HuH-7.5 (cell line): ENCODE measurements around the gene MAN1A2.
A peak's percentile ranks its signal among the peaks of the same experiment; 100 is the strongest.

Experiments used
- DNase-seq: peaks from one replicate; pipeline ENCODE4 v3.0.0; 2011; ENCODE audit warnings: low spot score

Gene MAN1A2

GRCh38 chr1:117559985-117560384, 192.7 kb downstream of the MAN1A2 start:
- no peak for DNase-seq

GRCh38 chr1:117561071-117561470, 193.8 kb downstream of the MAN1A2 start:
- no peak for DNase-seq

DNA sequence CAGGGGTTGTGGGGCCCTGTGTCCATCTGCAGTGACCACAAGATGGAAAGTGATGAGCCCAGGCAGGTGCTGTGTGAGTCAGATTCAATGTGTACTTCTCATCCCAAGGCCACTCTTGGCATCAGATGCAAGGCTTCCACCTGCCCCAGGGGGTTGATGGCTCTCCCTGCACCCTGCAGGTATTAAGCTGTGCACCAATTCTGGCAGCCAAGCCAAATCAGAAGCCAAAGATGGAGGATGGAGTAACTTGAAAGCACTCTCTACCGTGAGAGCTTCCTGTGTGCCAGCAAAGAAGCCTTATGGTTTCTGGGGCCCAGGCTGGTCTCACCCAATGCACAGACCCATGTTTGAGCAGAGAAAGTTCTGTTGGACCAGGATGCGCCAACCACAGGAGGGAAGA, 194.3 kb downstream of the MAN1A2 start:
- DNase-seq: no peak

DNA sequence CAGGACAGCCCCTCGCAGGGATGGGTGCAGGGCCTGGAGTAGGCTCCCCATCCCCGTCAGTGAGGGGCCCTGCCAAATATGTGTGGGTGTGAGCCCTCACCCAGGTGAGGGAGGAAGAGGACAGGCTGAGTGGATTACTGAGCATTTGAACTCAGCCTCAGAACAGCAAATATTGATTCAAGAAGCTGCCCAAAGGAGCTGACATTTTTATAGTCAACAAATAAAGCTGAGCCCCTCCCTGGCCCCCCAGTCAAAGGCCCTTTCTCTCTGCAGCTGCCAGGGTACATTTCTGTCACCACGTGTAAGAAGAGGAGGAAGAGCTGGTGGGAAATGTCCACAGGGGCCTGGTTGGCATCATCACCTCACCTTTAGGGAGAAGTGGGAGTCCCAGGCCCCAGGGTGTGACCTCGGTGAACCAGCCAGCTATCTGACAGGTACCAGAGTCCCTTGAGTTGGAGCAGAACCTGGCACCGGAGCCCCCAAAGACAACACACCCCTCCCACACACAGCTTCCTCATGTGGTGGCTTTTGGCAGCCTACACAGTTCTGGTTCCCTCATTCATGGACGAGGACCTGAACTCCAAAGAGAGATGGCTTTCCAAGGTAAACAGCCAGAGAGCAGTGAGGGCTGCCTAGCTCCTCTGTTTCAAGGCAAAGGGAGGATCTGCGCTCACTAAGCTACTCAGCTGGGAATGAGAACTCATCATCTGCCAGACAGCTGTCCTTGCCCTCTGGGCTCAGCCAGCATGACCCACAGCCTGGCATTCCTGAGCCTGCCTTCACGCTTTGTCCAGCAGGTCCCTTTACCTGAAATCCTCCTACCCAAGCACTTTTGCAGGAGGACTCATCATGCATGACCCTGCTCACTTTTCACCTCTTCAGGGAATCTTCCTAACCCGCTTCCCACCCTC, 195.6 kb downstream of the MAN1A2 start:
- DNase-seq: no peak

DNA sequence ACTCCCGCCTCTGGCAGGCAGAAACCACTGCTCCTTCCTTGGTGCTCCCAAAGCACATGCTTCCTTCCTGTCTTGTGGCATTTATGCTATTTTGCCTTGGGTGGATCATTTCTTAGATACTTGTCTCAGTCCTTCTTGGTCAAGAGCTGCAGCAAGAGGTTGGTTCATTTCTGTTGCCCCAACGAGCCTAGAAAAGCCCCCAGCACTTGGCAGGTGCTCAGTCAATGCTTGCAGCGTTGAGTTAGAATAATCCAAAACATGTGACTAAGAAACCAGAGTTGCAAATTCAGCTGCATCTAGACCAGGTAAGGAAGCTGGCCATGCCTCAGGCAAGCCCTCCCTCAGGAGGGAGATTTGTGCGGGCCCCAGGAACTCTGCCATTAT, 196.2 kb downstream of the MAN1A2 start:
- DNase-seq: no peak

- no peak for DNase-seq
These were observed 197.2 kb downstream of the MAN1A2 start for GRCh38 chr1:117564227-117565075.

DNA sequence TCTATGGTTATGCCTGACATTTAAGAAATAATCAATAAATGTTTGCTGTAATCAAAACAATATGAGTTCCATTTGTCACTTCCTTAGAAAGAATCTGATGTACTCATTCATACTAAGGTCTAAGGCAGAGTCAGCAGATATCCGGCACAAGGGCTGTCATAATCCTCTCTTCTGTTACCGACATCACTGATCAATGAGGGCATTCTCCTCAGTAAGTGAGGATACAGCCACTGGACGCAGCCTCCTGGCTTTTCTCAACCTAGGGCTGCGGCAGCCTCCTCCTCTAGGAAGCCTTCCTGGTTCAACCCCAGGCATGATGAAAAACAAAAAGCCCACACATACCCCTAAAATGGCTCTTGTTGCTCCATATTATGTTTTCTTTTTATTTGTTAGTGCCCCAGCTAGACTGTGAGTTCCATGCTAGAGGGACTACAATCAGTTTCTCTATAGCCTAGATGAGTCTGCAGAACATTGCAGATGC, 197.9 kb downstream of the MAN1A2 start:
- DNase-seq: no peak

GRCh38 chr1:117565745-117566455, 198.7 kb downstream of the MAN1A2 start:
- DNase-seq: no peak

DNA sequence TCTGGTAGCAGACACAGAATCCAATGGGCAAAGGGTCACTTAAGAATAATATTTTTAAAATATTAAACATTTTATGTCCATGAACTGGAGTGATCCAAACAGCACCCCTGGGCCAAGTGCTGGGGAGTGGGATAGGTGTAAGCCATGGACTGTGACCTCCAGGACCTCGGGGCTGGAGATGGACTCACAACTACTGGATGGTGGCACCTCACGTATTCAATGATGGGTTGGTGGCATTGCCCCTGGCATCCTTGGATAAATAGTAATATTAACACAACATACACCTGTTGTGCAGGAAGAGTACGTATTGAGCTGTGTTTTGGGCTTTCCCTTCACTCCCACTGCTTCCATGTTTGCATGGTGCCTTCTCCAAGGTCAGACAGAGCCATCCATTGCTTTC, 199.3 kb downstream of the MAN1A2 start:
- DNase-seq: no peak

DNA sequence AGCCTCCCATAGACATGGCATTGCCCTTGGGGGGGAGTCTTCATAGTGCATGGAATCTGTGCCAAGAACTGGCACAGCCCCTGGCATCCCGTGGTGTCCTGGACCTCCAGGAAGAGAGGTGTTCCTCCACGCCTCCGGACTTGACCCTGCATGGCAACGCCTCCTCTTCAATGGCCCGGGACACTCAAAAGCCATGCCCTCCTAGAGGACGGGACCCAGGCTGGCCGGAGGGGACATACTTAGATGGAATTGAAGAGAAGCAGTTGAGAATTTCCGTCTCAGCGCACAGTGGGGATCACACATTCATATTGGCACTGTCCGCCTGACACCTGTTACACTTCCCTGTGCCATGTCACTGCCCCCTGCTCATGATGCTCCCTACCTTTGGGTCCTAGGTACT, 200.2 kb downstream of the MAN1A2 start:
- DNase-seq: no peak

- DNase-seq: no peak
These were observed 200.7 kb downstream of the MAN1A2 start for GRCh38 chr1:117567976-117568375.

GRCh38 chr1:117568999-117569398, 201.8 kb downstream of the MAN1A2 start:
- no peak for DNase-seq

GRCh38 chr1:117569856-117570255, 202.6 kb downstream of the MAN1A2 start:
- DNase-seq: no peak

GRCh38 chr1:117570988-117571409, 203.8 kb downstream of the MAN1A2 start:
- peak; percentile 35 for DNase-seq

- DNase-seq: no peak
These were observed 204.2 kb downstream of the MAN1A2 start for GRCh38 chr1:117571496-117571895.

DNA sequence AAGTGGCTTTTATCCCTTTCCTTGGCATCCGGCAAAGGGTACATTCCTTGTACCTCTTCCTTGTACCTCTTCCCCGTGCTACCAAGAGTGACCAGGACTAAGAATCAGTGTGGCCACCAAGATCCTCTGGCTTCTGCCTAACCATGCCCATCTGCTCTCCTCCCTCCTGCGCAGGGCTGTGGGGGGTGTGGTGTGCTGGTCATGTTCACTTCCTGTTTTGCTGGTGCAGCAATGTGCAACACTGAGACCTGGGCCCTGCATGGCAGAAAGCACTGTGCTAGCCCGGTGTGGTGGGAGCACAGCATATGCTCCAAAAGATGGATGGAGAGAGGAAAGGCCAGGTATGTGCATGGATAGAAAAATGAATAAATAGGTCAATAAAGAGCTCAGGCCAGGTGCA, 205.3 kb downstream of the MAN1A2 start:
- DNase-seq: no peak

- DNase-seq: no peak
These were observed 206.3 kb downstream of the MAN1A2 start for GRCh38 chr1:117573386-117574023.

DNA sequence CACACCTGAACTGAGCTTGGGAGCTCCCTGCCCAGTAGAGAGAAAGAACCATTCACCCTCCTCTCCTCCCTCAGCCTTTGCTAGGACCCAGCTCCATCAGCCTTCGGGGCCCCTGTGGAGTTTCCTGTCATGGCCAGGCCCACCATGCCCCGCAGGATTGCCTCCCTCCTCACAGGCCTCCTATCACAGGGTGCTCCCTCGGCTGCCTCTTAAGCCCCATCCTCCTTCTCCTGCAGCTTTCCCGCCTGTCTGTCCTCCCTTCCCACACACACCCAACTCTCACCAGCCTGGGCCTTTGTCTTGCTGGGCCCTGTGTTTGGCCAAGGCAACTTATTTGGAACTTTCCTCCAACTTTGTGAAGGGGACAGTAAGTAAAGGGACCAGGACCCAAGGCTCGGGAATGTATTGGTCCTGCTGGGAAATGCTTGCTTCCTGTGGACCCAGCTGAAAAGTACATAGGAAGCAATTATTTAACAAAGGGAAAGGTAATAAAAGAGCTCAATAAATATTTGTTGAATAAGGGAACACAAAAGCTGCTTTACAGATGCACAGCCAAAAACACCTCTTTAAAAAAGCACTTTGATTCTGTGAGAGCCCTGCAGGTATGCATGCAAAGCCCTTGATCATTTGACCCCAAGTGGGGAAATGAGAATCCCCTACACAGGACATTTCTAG, 207.0 kb downstream of the MAN1A2 start:
- DNase-seq: no peak

GRCh38 chr1:117575586-117576225, 208.5 kb downstream of the MAN1A2 start:
- DNase-seq: no peak

DNA sequence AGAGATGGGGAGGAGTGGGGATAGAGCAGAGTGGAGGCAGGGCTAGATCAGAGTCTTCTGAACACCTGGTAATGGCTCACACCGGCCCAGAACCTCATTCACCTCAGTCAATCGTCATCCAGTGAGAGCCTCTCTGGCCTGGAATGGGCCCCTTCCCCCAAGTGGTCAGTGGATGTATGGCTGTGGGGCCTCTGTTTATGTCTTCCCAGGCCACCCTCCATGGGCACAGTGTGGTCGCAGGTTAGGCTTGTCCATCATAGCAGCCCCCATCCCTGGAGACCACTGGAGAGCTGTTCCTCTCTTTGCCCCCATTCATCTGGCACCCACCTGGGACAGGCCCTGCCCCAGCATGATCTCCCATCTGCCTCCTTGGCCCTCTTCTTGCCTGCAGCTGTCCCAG, 209.0 kb downstream of the MAN1A2 start:
- DNase-seq: no peak
